HG03558 (cell line): ENCODE data around the gene COQ2.
"Not testable (repeated sequence)": the region's sequence is repeated elsewhere in the genome, so short reads cannot be mapped to it uniquely, and the experiment has no call there.

Experiments used
- ATAC-seq: cut with Tn5 transposase; IDR thresholded peaks from one replicate; pipeline ENCODE4 v1.9.1; 2021; ENCODE audit warnings: moderate number of reproducible peaks; ENCODE audit not compliant: unreplicated experiment; ENCODE audit errors: extremely low read depth

Gene COQ2, protein sequence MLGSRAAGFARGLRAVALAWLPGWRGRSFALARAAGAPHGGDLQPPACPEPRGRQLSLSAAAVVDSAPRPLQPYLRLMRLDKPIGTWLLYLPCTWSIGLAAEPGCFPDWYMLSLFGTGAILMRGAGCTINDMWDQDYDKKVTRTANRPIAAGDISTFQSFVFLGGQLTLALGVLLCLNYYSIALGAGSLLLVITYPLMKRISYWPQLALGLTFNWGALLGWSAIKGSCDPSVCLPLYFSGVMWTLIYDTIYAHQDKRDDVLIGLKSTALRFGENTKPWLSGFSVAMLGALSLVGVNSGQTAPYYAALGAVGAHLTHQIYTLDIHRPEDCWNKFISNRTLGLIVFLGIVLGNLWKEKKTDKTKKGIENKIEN

DNA sequence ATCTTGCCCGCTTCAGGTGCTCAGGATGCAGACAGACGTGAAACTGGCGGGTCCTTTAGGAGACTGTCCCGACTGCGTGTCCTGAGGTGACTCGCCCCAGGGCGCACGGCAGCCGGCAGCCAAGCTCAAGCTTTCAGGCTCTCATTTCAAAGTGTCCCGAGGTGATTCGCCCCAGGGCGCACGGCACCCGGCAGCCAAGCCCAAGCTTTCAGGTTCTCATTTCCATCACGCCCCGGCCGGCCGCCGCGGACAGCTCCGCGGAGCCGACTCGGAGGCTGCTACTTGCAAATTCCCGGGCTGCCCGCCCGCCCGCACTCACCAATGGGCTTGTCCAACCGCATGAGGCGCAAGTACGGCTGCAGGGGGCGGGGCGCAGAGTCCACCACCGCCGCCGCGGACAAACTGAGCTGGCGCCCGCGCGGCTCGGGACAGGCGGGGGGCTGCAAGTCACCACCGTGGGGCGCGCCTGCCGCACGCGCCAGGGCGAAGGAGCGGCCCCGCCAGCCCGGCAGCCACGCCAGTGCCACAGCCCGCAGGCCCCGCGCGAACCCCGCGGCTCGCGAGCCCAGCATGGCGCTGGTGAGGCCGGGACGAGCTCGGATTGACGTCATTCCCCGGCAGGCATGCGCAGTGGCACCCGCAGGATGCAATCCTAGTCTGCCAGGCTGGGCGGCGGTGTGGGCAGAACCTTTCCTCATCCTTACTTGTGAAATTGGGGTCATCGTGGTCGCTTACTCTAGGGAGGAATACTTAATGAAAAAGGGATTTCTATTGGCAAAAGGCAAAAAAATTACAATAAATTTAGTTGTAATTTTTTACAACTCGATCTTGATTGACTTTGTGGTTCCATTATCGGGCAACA lies at the start of gene COQ2:
Gene COQ2 (minus strand): TSS at position 606 of the 862 bp plus-strand sequence. CDS start 34 bp downstream, at position 572.
- peak; percentile 72 for ATAC-seq

DNA sequence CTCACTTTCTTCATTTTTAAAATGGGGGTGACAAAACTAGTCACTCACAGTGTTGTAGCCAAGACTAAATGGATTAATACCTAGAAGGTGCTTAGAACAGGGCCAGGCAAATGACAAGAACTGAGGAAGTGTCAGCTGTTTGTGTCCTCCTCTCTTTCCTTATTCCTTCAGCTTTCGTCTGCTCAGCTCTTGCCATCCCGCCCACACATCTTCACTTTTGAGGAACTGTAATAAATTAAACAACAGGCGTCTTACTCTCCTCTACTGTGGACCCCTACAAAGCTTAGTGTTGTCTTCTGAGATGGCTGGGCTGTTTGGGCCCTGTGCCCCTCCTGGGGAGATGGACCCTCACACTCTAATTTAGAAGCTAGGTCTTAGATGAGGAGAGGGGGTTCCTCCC lies 47.4 kb upstream of the COQ2 start:
- ATAC-seq: no peak

DNA sequence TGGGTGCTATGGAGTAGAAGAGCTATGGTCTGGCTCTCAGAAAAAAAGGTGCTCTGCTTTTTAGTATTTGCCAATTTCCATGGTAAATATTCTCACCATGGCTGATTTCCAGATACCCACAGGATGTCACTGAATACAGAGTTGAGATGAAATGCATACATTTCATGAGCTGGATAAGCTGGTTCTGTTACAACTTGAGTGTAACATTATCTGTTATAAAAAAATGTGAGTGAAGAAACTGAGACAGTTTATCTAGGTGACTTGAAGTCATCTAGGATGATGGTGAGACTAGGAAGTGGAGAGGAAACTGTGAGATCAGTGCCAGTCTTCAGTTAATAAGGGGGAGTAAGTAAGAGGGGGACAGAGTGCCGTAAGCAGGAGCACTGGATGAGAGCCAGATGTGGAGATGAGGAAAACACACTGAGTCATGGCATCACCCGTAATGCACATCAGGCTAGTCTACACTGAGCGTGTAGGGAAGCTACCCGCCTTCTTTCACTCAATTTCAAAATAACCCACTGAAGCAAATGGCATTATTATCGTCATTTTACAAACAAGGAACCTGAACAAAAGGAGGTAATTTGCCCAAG lies 45.0 kb upstream of the COQ2 start:
- ATAC-seq: no peak

DNA sequence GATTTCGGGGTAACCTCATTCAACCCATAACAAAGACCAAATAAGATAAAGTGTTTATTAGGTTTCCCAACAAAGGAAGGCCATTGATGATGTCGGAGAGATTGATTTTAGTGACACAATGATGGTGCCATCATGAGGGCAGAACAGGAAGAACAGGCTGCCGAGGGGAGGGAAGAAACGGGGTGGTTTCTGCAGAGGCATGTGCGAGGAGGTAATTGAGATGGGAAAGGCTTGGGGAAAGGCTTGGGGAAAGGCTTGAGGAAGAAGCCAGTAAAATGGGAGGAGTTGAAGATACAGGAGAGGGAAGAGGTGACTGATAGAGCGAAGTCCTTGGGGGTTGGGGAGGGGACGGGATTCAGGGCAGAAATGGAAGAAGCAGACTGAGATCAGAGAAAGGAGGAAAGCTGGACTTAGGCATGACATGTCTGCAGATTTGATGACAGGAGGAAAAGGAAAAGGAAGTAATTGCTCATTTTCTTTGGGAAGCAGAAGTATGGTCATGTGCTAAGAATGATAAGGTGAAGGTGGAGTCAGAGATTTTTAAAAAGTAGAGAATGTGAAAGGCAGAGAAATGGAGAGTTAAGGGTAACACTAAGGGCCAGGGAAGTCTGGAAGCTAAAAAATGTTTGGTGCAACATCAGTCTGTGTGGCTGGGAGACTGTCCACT lies 44.1 kb upstream of the COQ2 start:
- ATAC-seq: no peak

DNA sequence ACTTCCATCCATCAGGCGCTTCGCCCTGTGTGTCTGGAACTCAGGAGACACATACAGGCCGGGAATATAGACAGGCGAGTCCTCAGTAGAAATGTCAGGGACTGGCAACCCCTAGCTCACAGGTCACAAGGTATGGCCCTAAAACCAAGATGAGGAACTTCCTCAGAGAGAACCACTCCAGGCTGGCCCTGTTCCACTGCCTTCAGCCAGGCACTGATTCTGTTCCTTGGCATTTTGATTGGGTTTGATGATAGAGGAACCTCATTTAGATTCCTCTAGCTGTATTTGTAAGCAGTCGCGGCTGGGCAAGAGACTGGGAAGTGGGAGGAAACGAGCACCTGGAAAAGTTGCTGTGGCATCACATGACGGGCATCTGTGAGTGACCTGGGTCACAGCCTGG lies 41.9 kb upstream of the COQ2 start:
- no peak for ATAC-seq

DNA sequence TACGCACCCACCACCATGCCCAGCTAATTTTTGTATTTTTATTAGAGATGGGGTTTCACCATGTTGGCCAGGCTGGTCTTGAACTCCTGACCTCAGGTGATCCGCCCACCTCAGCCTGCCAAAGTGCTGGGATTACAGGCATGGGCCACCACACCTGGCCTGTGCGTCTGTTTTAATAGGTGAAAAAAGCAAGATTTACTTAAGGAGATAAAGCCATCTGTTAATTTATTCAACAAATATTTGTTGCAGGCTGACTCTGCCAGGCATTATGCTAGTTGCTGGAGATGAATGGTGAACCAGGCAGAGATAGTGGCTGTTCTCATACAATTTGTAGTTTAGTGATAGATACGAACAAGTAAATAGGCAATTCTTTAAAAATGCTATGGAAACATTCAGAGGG lies 40.7 kb upstream of the COQ2 start:
- not testable (repeated sequence) for ATAC-seq

DNA sequence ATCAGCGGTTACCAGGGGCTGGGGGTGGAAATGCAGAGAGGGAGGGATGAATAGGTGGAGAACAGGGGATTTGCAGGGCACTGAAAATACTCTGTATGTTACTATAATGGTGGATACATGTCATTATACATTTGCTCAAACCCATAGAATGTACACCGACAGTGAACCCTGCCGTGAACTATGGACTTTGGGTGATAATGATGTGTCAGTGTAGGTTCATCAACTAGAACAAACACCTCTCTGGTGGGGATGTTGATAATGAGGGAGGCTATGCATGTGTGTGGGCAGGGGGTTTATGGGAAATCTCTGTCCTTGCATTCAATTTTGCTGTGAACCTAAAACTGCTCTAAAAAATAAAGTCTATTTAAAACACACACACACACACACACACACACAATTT lies 38.5 kb upstream of the COQ2 start:
- ATAC-seq: no peak

DNA sequence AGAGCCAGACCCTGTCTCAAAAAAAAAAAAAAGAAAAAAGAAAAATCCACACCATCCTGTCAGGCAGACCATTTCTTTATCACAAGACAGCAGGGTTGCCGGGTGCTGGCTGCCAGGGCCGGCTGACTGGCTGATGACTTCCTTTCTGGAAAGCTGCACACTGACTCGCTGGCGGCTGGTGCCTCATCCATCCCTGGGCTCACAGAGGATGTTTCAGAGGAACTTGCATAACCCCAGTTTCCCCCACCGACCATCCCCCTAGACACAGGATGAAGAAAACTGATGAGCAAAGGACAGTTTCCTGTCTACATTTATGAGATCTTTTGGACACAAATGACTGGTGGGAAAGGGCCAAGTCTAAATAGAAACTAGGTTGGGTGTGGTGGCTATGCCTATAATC lies 36.0 kb upstream of the COQ2 start:
- ATAC-seq: no peak

DNA sequence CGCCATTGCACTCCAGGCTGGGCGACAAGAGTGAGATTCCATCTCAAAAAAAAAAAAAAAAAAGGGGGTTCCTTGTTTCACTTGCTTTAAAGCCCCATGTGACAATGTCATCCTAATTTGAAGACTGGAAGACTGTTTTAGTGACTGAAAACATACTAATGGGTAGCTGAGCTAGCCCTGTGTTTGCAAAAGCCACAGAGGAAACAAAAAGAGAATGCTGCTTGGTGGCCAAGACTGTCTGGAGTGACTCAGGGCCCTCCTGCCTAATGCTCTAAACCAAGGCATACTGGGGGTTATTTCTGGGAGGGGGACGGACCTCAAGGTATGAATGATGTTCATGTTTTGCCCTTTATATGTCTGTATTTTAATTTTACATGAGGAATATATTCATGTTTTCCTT lies 34.1 kb upstream of the COQ2 start:
- no peak for ATAC-seq

DNA sequence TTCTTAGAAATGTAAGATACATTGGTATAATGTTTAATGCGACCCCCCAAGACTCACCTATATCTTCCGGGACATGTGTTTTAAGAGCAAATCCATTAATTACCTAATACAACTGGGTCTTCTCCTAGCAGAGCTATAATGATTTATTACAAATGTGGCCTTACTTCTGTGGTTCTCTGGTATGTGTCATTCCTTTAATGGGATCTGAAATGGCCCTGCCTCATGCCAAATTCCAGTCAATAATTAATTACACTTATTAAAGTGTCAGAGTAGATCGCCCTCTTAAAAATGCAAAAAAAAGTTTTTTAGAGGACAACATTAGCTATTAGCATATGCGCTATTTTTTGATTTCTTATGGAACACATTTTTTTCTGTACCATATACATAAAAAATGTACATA lies 33.1 kb upstream of the COQ2 start:
- ATAC-seq: no peak

DNA sequence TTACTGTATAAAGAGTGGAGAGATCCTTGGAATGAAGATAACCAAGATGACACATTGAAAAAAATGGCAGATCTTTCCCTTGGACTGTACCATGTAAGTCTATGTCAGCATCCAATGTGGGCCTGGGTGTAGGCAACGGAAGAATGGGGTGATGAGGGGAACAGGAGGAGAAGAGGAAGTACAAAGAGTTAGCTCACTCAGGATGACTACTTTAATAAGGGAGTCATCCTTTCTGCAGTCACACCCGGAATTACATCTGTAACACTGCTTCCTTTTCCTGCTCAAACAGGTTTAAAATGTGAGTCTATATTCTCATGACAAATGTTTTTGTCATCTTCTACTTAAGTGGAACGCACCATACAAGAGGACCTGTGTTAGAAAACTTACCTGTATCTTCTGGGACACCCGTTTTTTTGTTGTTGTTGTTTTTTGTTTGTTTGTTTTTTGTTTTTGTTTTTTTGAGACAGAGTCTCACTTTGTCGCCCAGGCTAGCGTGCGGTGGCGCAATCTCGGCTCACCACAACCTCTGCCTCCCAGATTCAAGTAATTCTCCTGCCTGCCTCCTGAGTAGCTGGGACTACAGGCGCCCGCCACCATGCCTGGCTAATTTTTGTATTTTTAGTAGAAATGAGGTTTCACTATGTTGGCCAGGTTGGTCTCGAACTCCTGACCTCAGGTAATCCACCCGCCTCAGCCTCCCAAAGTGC lies 32.0 kb upstream of the COQ2 start:
- no peak for ATAC-seq

DNA sequence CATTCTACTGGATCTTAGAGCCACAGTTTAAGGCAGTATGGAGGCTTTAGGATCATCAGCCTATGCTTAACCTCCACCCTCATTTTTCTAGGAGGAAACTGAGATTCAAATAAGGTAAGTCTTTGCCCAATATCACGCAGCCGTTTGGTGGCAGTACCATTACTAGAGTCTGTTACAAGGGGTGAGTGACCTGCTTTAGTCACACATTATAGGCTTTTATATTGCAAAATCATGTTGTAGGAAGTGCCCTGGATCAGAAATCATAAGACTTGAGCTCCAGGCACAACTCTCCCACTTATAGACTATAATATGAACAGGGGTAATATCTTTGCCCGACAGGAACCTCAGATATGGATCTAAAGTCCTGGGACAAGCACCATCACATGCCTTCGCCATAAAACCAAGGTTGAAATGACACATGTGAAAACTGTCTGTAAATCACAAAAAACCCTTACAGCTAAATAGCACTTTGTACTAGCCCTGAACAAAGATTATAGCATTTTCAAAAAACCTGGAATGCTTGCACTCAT lies 30.8 kb upstream of the COQ2 start:
- no peak for ATAC-seq

DNA sequence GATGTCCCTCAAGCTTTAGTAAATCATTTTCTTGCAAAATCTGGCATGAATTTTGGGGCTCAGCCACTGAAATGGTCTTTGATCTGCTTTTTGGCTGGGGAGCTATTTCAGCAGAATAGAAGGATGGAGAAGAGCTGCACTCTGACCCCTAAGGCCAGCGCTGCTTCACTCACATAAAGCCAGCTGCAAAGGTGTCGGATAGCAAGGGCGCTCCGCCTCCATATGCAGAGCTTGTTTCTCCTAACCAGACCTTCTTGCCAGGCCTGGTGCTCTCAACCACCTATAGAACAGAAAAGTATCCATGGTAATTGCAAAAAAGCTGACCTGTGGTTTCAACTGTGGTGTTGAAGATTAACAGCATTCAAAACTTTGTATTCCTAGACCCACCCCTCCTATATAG lies 24.1 kb upstream of the COQ2 start:
- ATAC-seq: no peak

DNA sequence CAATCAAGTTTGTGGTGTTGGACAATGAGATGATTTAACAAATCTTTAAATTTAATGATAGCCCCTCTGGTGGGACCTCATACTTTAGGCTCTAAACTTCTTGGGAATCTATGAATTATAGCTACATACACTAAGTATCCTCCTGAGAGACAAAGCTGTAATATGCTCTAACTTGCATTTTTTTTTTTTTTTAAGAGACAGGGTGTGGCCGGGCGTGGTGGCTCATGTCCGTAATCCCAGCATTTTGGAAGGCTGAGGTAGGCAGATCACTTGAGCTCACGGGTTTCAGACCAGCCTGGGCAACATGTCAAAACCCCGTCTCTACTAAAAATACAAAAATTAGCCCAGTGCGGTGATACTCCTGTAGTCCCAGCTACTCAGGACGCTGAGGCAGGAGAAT lies 23.3 kb upstream of the COQ2 start:
- no peak for ATAC-seq

DNA sequence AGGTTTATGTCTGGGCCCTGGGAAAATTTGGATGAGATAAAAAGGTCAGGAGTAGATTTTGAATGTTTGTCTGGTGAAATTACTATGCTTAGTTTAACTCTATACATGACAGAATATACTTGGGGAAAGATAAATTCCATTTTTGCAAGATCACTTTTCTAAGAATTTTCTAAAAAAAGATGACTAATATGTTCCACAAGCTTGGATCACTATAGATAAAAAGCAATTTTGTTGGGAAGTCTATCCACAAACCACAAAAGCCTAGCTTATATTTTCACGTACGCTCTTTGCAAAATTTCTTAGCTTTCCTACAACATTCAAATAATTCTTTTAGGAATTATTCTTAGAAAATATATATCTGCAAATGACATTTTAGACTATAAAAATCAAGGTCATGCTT lies 20.6 kb upstream of the COQ2 start:
- ATAC-seq: no peak

DNA sequence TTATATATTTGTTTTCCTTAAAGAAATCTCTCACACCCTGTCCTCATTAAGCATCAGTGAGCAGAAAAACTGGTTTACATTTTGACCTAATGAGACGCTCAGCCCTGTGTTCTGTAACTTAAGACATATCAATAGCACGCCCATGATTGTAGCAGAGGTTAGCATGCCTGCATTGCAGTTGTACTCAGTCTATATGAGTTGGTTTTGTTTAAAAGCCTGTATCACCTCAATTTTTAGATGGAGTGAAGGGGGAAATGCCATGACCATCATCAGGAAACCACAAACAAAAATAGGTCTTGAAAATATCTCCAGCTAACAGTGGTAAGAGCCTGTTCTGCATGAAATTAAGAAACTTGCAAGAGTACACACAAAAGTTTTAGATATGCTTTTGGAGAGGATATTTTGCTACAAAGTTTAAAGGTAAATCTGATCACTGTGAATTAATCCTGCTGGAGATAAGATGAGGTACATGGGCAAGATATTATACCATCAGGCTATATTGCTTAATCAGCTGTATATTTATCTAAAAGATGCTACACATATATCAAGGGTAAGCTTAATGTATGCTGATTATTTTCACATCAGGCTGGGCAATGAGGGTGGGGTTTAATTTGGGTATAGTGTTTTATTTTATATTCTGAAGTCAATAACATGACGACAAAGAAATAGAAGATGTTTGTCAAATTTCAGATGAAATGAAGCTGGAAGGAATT lies 13.1 kb upstream of the COQ2 start:
- no peak for ATAC-seq

DNA sequence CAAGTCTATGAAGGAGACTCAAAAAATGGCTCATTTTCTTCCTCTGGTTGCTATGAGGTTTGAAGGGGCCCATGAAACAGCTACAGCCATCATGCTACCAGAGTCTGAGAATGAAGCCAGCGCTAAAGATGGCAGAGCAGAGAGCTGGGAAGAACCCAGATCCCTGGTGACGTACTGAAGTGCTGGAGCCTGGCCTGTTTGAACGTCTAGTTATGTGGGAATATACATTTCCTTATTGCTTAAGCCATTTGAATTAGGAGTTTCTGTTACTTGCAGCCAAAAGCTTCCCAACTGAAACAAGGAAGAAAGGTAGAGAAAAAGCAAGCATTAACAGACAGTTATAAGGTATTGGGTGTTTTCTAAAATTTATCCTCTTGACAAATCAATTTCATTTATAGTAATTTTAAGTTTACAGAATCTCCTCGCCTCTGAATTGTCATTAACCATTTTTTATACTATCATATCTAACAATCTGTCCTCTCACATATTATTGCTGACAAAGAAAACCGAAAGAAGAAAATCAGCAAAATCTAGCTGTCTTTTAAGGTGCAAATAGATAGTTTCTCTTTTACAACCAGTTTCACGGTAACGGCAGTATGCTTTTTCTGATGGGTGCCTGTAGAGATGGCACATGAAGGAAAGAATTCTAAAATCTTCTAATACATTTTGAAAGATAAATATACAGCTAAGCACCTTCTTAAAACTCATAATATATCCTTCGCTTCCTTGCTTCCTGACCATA lies 8.9 kb upstream of the COQ2 start:
- ATAC-seq: no peak

DNA sequence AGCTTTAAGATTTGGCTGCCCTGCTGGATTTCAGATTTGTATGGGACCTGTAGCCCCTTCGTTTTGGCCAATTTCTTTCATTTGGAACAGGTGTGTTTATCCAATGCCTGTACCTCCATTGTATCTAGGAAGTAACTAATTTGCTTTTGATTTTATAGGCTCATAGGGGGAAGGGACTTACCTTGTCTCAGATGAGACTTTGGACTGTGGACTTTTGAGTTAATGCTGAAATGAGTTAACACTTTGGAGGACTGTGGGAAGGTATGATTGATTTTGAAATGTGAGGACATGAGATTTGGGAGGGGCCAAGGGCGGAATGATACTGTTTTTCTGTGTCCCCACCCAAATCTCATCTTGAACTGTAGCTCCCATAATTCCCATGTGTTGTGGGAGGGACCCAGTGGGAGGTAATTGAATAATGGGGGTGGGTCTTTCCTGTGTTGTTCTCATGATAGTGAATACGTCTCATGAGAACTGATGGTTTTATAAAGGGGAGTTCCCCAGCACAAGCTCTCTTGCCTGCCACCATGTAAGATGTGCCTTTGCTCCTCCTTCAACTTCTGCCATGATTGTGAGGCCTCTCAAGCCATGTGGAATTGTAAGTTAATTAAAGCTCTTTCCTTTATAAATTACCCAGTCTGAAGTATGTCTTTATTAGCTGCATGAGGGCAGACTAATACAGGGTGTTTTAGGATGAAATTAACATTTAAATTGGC lies 5.6 kb upstream of the COQ2 start:
- not testable (repeated sequence) for ATAC-seq
